HCT116 (cell line): Measurements from ENCODE around the gene PAX5. TPM values are rescaled to one million over a fixed set of nuclear protein-coding genes. Genes with fewer than 3 reads are reported as not detected.
"Not testable (repeated sequence)": the region's sequence is repeated elsewhere in the genome, so short reads cannot be mapped to it uniquely, and the experiment has no call there.

Experiments used
- ATAC-seq: fragments of 200-7000 bp; cut with Tn5 transposase; 2 replicates; pipeline ENCODE4 v1.9.1; 2020; ENCODE audit warnings: mild to moderate bottlenecking, moderate library complexity
- BruUV-seq: library from RNA; stranded (reverse); fragments of 400-500 nt; replicated peaks from 2 replicates; lab custom pipeline; 2021; lab: Mats Ljungman, UMichigan
- CTCF ChIA-PET: fragments of 300-600 bp; sonication (Branson Sonifier 250); formaldehyde crosslinking; loops from one replicate; lab custom pipeline; 2021; ENCODE audit warnings: antibody characterized with exemption; lab: Charles Lee
- POLR2A ChIA-PET: fragments of 300-600, 350-600 bp; sonication (Branson Sonifier 250); formaldehyde crosslinking; loops from one replicate; lab custom pipeline; 2021; ENCODE audit warnings: antibody characterized with exemption; lab: Charles Lee
- RAD21 ChIA-PET, 2 experiments: fragments of 300-600 bp; sonication (Branson Sonifier 250); formaldehyde crosslinking; loops; one replicate each; lab custom pipeline; 2023; ENCODE audit warnings: low total read pairs in 2 of 2; ENCODE audit not compliant: uncharacterized antibody in 2 of 2, unreplicated experiment in 2 of 2, low non-redundant PET in 1 of 2; lab: Charles Lee
- DNase-seq: peaks from one replicate; pipeline ENCODE4 v3.0.0-alpha.2; 2010; ENCODE audit warnings: low read depth, low spot score
- H2AFZ ChIP-seq: fragments of 200-600 bp; shearing (Covaris generic), sonication (generic); 2 replicates; pipeline ENCODE4 v1.6.1; 2017; ENCODE audit warnings: low read depth, mixed run types, mixed read lengths, antibody characterized with exemption, low read length; ENCODE audit not compliant: poor library complexity, severe bottlenecking
- H3K27ac ChIP-seq: 2 replicates; pipeline ENCODE4 v1.5.1; 2012; ENCODE audit warnings: low read depth, low read length
- H3K27me3 ChIP-seq: fragments of 200-600 bp; sonication (generic); 2 replicates; pipeline ENCODE4 v1.6.1; 2016; ENCODE audit warnings: mixed run types, low read length, mixed read lengths; ENCODE audit not compliant: insufficient read depth
- H3K36me3 ChIP-seq, 2 experiments: fragments of 200-500 bp in 1 of 2; fragments of 200-600 bp in 1 of 2; sonication (Bioruptor generic) in 1 of 2; sonication (generic) in 1 of 2; 2 replicates each; pipeline versions ENCODE4 v1.5.1 to v1.6.1; 2014 to 2016; ENCODE audit warnings: low read length in 2 of 2, inconsistent platforms in 1 of 2, mixed read lengths in 1 of 2, mixed run types in 1 of 2; ENCODE audit not compliant: insufficient read depth in 2 of 2, control insufficient read depth in 1 of 2
- H3K4me1 ChIP-seq, 2 experiments: fragments of 200-600 bp in 1 of 2; sonication (generic) in 1 of 2; 2 replicates each; pipeline versions ENCODE4 v1.5.1 to v1.6.1; 2012 to 2017; ENCODE audit warnings: low read length in 2 of 2, inconsistent platforms in 1 of 2, mild to moderate bottlenecking in 1 of 2, mixed read lengths in 1 of 2, mixed run types in 1 of 2, moderate library complexity in 1 of 2; ENCODE audit not compliant: insufficient read depth in 2 of 2, control insufficient read depth in 1 of 2
- H3K4me2 ChIP-seq: fragments of 200-600 bp; sonication (generic); 2 replicates; pipeline ENCODE4 v1.6.1; 2017; ENCODE audit warnings: mixed run types, low read length, mixed read lengths
- H3K4me3 ChIP-seq, 2 experiments: fragments of 200-600 bp in 1 of 2; sonication (generic) in 1 of 2; replicated peaks in 1 of 2; 2 replicates each; pipeline ENCODE4 v1.5.1; 2011 to 2016; ENCODE audit warnings: low read length in 2 of 2, control low read depth in 1 of 2, low read depth in 1 of 2, mild to moderate bottlenecking in 1 of 2, mixed read lengths in 1 of 2, mixed run types in 1 of 2
- H3K79me2 ChIP-seq: fragments of 200-600 bp; sonication (generic); 2 replicates; pipeline ENCODE4 v1.6.1; 2017; ENCODE audit warnings: mild to moderate bottlenecking, mixed run types, low read length, moderate library complexity, mixed read lengths; ENCODE audit not compliant: insufficient read depth
- H3K9ac ChIP-seq: fragments of 200-600 bp; sonication (generic); 2 replicates; pipeline ENCODE4 v1.6.1; 2016; ENCODE audit warnings: low read length, mixed read lengths
- H3K9me2 ChIP-seq: fragments of 200-600 bp; sonication (generic), shearing (Covaris generic); 2 replicates; pipeline ENCODE4 v1.6.1; 2017; ENCODE audit warnings: mixed run types, mild to moderate bottlenecking, moderate library complexity; ENCODE audit not compliant: insufficient read depth
- H3K9me3 ChIP-seq, 2 experiments: fragments of 200-500 bp in 1 of 2; fragments of 200-600 bp in 1 of 2; sonication (Bioruptor generic) in 1 of 2; sonication (generic) in 1 of 2; 2 replicates each; pipeline ENCODE4 v1.6.1; 2014 to 2017; ENCODE audit warnings: low read length in 2 of 2, mixed read lengths in 2 of 2, inconsistent platforms in 1 of 2, low read depth in 1 of 2, mild to moderate bottlenecking in 1 of 2, mixed run types in 1 of 2, moderate library complexity in 1 of 2; ENCODE audit not compliant: control insufficient read depth in 1 of 2, insufficient read depth in 1 of 2
- H4K20me1 ChIP-seq: fragments of 200-600 bp; sonication (generic), shearing (Covaris generic); 2 replicates; pipeline ENCODE4 v1.6.1; 2017; ENCODE audit warnings: mixed run types, mild to moderate bottlenecking, moderate library complexity; ENCODE audit not compliant: insufficient read depth
- EZH2 ChIP-seq: fragments of 200-600 bp; sonication (generic); IDR thresholded peaks from 2 replicates; pipeline ENCODE4 v1.6.1; 2017; ENCODE audit warnings: antibody characterized with exemption, mixed run types
- JUND ChIP-seq: IDR thresholded peaks from 2 replicates; pipeline ENCODE4 v1.6.1; 2012
- MAX ChIP-seq: IDR thresholded peaks from 2 replicates; pipeline ENCODE4 v1.6.1; 2012
- POLR2A ChIP-seq: IDR thresholded peaks from 2 replicates; pipeline ENCODE4 v1.7.0; 2011; ENCODE audit warnings: borderline replicate concordance; ENCODE audit not compliant: insufficient read depth, insufficient read length; ENCODE audit errors: extremely low read depth
- RAD21 ChIP-seq: IDR thresholded peaks from 2 replicates; pipeline ENCODE4 v1.6.1; 2012; ENCODE audit warnings: low read depth, mild to moderate bottlenecking
- TCF7L2 ChIP-seq: IDR thresholded peaks from 2 replicates; pipeline ENCODE4 v1.7.0; 2011; ENCODE audit warnings: borderline replicate concordance, inconsistent platforms; ENCODE audit not compliant: insufficient read depth, insufficient read length; ENCODE audit errors: extremely low read depth
- intact Hi-C: fragments of 100-400 bp; cut with micrococcal nuclease; formaldehyde crosslinking; loops from 2 replicates; pipeline ENCODE4 v1.10.0; 2022
- total RNA-seq: library from RNA; stranded (reverse); gene quantifications from one replicate; pipeline ENCODE4 v1.2.1, GENCODE V29; 2021; ENCODE audit not compliant: unreplicated experiment

PAX5 gene
- total RNA-seq, 1 experiment from 2014 or later = 0.17 TPM

DNA sequence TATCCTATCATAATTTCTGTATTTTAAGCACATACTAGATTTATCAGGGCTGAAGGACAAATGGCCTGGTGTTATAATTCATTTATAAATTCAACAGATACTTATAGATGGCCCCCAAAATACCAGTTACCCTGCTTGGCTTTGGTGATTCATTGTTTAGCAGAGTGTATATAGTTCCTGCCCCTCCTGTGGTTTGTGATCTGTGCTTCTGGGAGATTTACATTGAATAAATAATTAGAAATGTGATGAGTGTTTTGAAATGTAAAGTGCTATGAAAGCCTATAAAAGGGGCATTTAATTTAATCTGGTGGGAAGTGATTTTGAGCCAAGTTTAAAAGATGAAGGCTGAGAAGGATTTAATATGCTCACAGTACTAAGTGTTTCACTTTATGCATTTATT lies 49.6 kb upstream of the PAX5 start:
- RAD21 ChIA-PET = no interaction called here
- TF ChIP-seq TCF7L2 = no peak
- TF ChIP-seq, all 23 proteins: peak for 0
- no TSS peak for BruUV-seq
- peaks cover 0 to 16% of the 10 kb centered on the region in 2 experiments; a peak in 2 of 4 replicates for H3K4me1 ChIP-seq
- peaks cover 0 to 5% of the 10 kb centered on the region in 2 experiments; a peak in 2 of 4 replicates for H3K9me3 ChIP-seq
- no peak overlapping the region for H3K4me3 ChIP-seq
- H3K27me3 ChIP-seq = no peaks in the 10 kb centered on the region
- DNase-seq (no peak), ATAC-seq (no peak)
- POLR2A ChIA-PET = no interaction called here
- H2AFZ ChIP-seq = no peak overlapping the region
- peaks cover 11 to 14% of the 10 kb centered on the region in 2 experiments; a peak in 2 of 4 replicates for H3K36me3 ChIP-seq
- CTCF ChIA-PET = no interaction called here
- no peak overlapping the region for H3K9ac ChIP-seq
- peaks cover 43% of the 10 kb centered on the region for H3K79me2 ChIP-seq
- H3K4me2 ChIP-seq = no peak overlapping the region
- H4K20me1 ChIP-seq = no peaks in the 10 kb centered on the region
- intact Hi-C loops = no loop called here
- H3K9me2 ChIP-seq = no peaks in the 10 kb centered on the region
- H3K27ac ChIP-seq = no peak overlapping the region

DNA sequence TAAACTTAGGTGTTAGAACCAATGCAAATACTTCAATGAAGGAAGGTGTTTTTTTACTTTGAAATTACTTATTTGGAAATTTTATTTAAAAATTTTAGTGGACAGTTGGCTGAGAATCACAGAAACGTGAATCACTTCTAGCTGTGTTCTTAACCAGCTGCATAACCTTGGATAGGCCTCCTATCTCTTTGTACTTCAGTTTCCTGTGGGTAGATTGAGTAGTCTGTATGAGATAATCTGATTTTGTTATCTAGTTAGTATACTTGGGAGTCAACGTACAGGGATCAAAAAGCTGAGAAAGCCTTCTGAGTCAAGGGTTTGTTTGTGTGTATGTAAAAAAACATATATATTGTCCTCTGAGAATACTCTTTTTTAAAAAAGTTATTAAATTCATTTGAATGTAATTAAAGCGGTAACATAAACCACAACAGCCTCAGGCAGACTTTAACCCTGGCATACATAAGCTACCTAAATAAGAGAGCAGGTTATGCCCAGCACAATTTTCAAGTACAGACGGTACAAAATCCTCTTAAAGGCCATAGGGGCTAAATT lies 48.2 kb upstream of the PAX5 start:
- Histone ChIP-seq H3K27ac (no peak overlapping the region), H3K27me3 (no peaks in the 10 kb centered on the region), H3K79me2 (peaks cover 43% of the 10 kb centered on the region), H3K9me3 (peaks cover 0 to 5% of the 10 kb centered on the region in 2 experiments; a peak in 2 of 4 replicates), H4K20me1 (no peaks in the 10 kb centered on the region), H3K4me1 (peaks cover 0 to 16% of the 10 kb centered on the region in 2 experiments; a peak in 2 of 4 replicates), H2AFZ (no peak overlapping the region), H3K9me2 (no peaks in the 10 kb centered on the region), H3K9ac (no peak overlapping the region)
- ChIA-PET CTCF (no interaction called here), POLR2A (no interaction called here)
- intact Hi-C loops = no loop called here
- no peak for TF ChIP-seq JUND
- TF ChIP-seq TCF7L2 = no peak
- no peak for TF ChIP-seq RAD21
- TF ChIP-seq POLR2A = no peak
- TF ChIP-seq EZH2 = no peak
- no peak for TF ChIP-seq MAX
- TF ChIP-seq, all 23 proteins: peak for 0
- BruUV-seq = no TSS peak
- DNase-seq (no peak), ATAC-seq (no peak)
- RAD21 ChIA-PET = no interaction called here
- H3K4me2 ChIP-seq = no peak overlapping the region
- H3K36me3 ChIP-seq = peaks cover 8% of the 10 kb centered on the region in 2 experiments; a peak in 2 of 4 replicates
- H3K4me3 ChIP-seq = no peak overlapping the region

DNA sequence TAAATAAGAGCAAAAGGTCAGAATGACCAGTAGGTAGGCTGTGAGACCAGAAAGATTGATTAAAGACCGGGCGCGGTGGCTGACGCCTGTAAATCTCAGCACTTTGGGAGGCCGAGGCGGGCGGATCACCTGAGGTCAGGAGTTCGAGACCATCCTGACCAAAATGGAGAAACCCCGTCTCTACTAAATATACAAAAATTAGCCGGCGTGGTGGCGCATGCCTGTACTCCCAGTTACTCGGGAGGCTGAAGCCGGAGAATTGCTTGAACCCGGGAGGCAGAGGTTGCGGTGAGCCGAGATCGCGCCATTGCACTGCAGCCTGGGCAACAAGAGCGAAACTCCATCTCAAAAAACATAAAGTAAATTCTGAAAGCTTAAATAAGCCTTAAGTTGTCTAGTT lies 47.4 kb upstream of the PAX5 start:
- Histone ChIP-seq H3K4me1 (peaks cover 0 to 16% of the 10 kb centered on the region in 2 experiments; a peak in 2 of 4 replicates), H3K79me2 (peaks cover 43% of the 10 kb centered on the region)
- H3K9me2 ChIP-seq, H3K4me3 ChIP-seq, H2AFZ ChIP-seq, POLR2A ChIA-PET, ATAC-seq, H3K36me3 ChIP-seq, DNase-seq, H3K9ac ChIP-seq, RAD21 ChIA-PET, H4K20me1 ChIP-seq, H3K9me3 ChIP-seq, CTCF ChIA-PET, intact Hi-C loops, H3K4me2 ChIP-seq, H3K27ac ChIP-seq, H3K27me3 ChIP-seq, BruUV-seq: not testable (repeated sequence)

DNA sequence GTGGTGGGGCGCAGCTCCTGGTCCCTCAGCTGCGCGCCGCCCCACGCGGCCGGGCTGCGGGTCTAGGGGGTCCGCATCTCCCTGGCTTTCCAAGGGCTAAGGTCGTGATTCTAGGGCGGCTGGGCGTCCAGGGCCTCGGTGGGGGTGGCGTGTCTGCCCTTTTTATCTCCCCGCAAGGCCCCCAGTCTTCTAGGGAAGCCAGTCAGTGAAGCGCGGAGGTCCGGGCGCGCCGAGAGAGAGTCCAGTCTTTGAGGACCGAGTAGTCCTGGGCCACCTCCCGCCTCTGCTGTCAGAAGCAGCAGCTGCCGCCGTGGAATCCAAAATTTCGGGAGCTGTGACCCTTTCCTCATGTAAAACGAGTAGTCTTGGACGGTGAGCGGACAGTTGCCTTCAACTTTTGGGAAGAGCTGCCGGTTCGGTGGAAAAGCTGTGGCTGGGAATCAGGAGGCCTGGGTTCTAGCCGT lies 46.1 kb upstream of the PAX5 start:
- H3K9me2 ChIP-seq, H4K20me1 ChIP-seq, H3K27me3 ChIP-seq, H2AFZ ChIP-seq, H3K9me3 ChIP-seq, RAD21 ChIA-PET, CTCF ChIA-PET, DNase-seq, intact Hi-C loops, H3K36me3 ChIP-seq, BruUV-seq: not testable (repeated sequence)
- H3K4me3 ChIP-seq = peak overlapping the region; percentile 91
- peak overlapping the region; percentile 88 for H3K9ac ChIP-seq
- peaks cover 43% of the 10 kb centered on the region for H3K79me2 ChIP-seq
- H3K4me2 ChIP-seq = peak overlapping the region; percentile 96
- peak overlapping the region; percentile 67; the same call in 1 of the 2 replicates for H3K27ac ChIP-seq
- POLR2A ChIA-PET = interaction anchor here (1.7 kb wide), 1 partner anchor 11 kb away, joined by 4 read pairs; no protein-coding TSS in a partner anchor
- H3K4me1 ChIP-seq = peaks cover 0 to 16% of the 10 kb centered on the region in 2 experiments; a peak in 2 of 4 replicates
- ATAC-seq = peak; percentile 47
